H1 (cell line): ENCODE measurements around the gene GAB3. TPM values are rescaled to one million over a fixed set of nuclear protein-coding genes. Genes with fewer than 3 reads are reported as not detected.

Experiments used
- polyA plus RNA-seq, 7 experiments: library from polyadenylated mRNA; depleted of rRNA in 3 of 7; stranded (reverse) in 5 of 7; unstranded in 2 of 7; fragments of >200 nt in 5 of 7; fragments of 200-250 nt in 2 of 7; gene quantifications; 1 replicate in 5 of 7; 2 replicates in 1 of 7; 4 replicates in 1 of 7; pipeline versions ENCODE4 v1.2.1 to v1.2.3, GENCODE V29; 2011 to 2013; ENCODE audit warnings: missing spikeins in 2 of 7, mixed read lengths in 2 of 7
- small RNA-seq: library from polyadenylated mRNA; stranded (forward); fragments of <200 nt; extraction: miRNeasy Mini kit (QIAGEN cat#:217004); gene quantifications from one replicate; pipeline ENCODE3, GENCODE V24; 2013; ENCODE audit not compliant: insufficient read depth
- total RNA-seq: library from RNA; stranded (reverse); fragmentation: NEBNext Ultra II Directional; extraction: Animal tissue kit (Norgen Biotek cat#: 25700); gene quantifications from 2 replicates; pipeline ENCODE4 v1.2.1, GENCODE V29; 2021

Gene GAB3
- total and polyA plus RNA-seq, 2 of the 8 experiments (the other 6 are each of a cell fraction or from before 2014, with no cell fraction given), result 0.48 to 1.2 TPM

Small RNA genes lying within 50 kb of the gene (small RNA-seq; reads per million reads assigned to genes)
- not detected for gene SNORA36A

Other genes starting within 250 kb of the GAB3 start
- 16.2 and 21.7 TPM in 2 replicates for gene FAM3A, start 234.8 kb downstream of the GAB3 start, total RNA-seq
- 18.6 and 28.1 TPM in 2 replicates for gene FAM3A, start 234.8 kb downstream of the GAB3 start, polyA plus RNA-seq (2011; rRNA removed)
- gene G6PD, start 204.2 kb downstream of the GAB3 start, total RNA-seq, result 55.1 and 61.7 TPM in 2 replicates
- gene G6PD, start 204.2 kb downstream of the GAB3 start, polyA plus RNA-seq (2011; rRNA removed), result 47.3 and 88.4 TPM in 2 replicates
- gene IKBKG, start 203.5 kb downstream of the GAB3 start, total RNA-seq, result 18.1 and 18.7 TPM in 2 replicates
- 17.5 and 33.3 TPM in 2 replicates for gene IKBKG, start 203.5 kb downstream of the GAB3 start, polyA plus RNA-seq (2011; rRNA removed)
- gene CTAG1A, start 165.9 kb downstream of the GAB3 start, total RNA-seq, result not detected in 2 replicates
- not detected in 2 replicates for gene CTAG1A, start 165.9 kb downstream of the GAB3 start, polyA plus RNA-seq (2011; rRNA removed)
- not detected in 2 replicates for gene CTAG1B, start 131.8 kb downstream of the GAB3 start, total RNA-seq
- gene CTAG1B, start 131.8 kb downstream of the GAB3 start, polyA plus RNA-seq (2011; rRNA removed), result not detected in 2 replicates
- gene CTAG2, start 97.5 kb downstream of the GAB3 start, total RNA-seq, result not detected in 2 replicates
- not detected in 2 replicates for gene CTAG2, start 97.5 kb downstream of the GAB3 start, polyA plus RNA-seq (2011; rRNA removed)
- gene DKC1, start 11.8 kb upstream of the GAB3 start, total RNA-seq, result 134 and 143 TPM in 2 replicates
- 54.7 and 65.6 TPM in 2 replicates for gene DKC1, start 11.8 kb upstream of the GAB3 start, polyA plus RNA-seq (2011; rRNA removed)
- gene MPP1, start 54.4 kb upstream of the GAB3 start, total RNA-seq, result 12.9 and 13.4 TPM in 2 replicates
- 6.2 and 7.6 TPM in 2 replicates for gene MPP1, start 54.4 kb upstream of the GAB3 start, polyA plus RNA-seq (2011; rRNA removed)
- not detected in 2 replicates for gene SMIM9, start 83.6 kb upstream of the GAB3 start, total RNA-seq
- gene SMIM9, start 83.6 kb upstream of the GAB3 start, polyA plus RNA-seq (2011; rRNA removed), result not detected in 2 replicates
- 26.8 and 30.2 TPM in 2 replicates for gene F8A1, start 135.3 kb upstream of the GAB3 start, total RNA-seq
- 17.0 and 18.9 TPM in 2 replicates for gene F8A1, start 135.3 kb upstream of the GAB3 start, polyA plus RNA-seq (2011; rRNA removed)